B cell (primary cell): ENCODE results near the gene LHPP.

ENCODE experiments used
- EZH2 ChIP-seq: IDR thresholded peaks from 2 replicates; pipeline ENCODE4 v1.6.1; 2012; ENCODE audit warnings: borderline replicate concordance, low read depth, mild to moderate bottlenecking, moderate library complexity, low read length; ENCODE audit not compliant: insufficient read depth, poor library complexity, severe bottlenecking
- TF ChIP-seq, protein P1 (sequence below): fragments of 200-600 bp; IDR thresholded peaks from one replicate; pipeline ENCODE4 v1.8.0; 2022; ENCODE audit warnings: antibody characterized with exemption, mild to moderate bottlenecking

- TF ChIP-seq, protein P1, sequence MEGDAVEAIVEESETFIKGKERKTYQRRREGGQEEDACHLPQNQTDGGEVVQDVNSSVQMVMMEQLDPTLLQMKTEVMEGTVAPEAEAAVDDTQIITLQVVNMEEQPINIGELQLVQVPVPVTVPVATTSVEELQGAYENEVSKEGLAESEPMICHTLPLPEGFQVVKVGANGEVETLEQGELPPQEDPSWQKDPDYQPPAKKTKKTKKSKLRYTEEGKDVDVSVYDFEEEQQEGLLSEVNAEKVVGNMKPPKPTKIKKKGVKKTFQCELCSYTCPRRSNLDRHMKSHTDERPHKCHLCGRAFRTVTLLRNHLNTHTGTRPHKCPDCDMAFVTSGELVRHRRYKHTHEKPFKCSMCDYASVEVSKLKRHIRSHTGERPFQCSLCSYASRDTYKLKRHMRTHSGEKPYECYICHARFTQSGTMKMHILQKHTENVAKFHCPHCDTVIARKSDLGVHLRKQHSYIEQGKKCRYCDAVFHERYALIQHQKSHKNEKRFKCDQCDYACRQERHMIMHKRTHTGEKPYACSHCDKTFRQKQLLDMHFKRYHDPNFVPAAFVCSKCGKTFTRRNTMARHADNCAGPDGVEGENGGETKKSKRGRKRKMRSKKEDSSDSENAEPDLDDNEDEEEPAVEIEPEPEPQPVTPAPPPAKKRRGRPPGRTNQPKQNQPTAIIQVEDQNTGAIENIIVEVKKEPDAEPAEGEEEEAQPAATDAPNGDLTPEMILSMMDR, result no peak
- no peak for TF ChIP-seq EZH2
Observed at GRCh38 chr10:124659380-124659779, 197.8 kb downstream of the LHPP start.
